Neural progenitor cell (in vitro differentiated cells): ENCODE measurements around the gene MYO5A.

Source experiments
- CTCF ChIP-seq: fragments of 200-600 bp; sonication (generic); IDR thresholded peaks from 2 replicates; pipeline ENCODE4 v1.5.1; 2017; ENCODE audit warnings: antibody characterized with exemption, mild to moderate bottlenecking
- EZH2 ChIP-seq: fragments of 200-600 bp; sonication (generic); IDR thresholded peaks from 2 replicates; pipeline ENCODE4 v1.6.1; 2017; ENCODE audit warnings: antibody characterized with exemption, mild to moderate bottlenecking, moderate library complexity
- EZH2phosphoT487 ChIP-seq: fragments of 200-600 bp; sonication (generic); IDR thresholded peaks from 2 replicates; pipeline ENCODE4 v1.6.1; 2017; ENCODE audit warnings: antibody characterized with exemption

GRCh38 chr15:52281085-52282035, 247.3 kb downstream of the MYO5A start:
- TF ChIP-seq CTCF, result no peak
- no peak for TF ChIP-seq EZH2
- TF ChIP-seq EZH2phosphoT487, result no peak
